Liver (tissue), 9 donors: ENCODE measurements around the gene PROC. TPM values are rescaled to one million over a fixed set of nuclear protein-coding genes. Genes with fewer than 3 reads are reported as not detected.

ENCODE experiments used
- DNase-seq: peaks from one replicate; pipeline ENCODE4 v3.0.0-alpha.2; 2017; ENCODE audit warnings: low spot score
- H3K27ac ChIP-seq, 2 donors: one replicate each; pipeline ENCODE4 v1.7.0; 2013; ENCODE audit warnings: inconsistent platforms in 2 of 2, low read length in 2 of 2, control low read depth in 1 of 2, low read depth in 1 of 2, mild to moderate bottlenecking in 1 of 2
- H3K27me3 ChIP-seq, 4 donors: one replicate each; pipeline versions ENCODE4 v1.6.1 to v1.7.0; 2013; ENCODE audit warnings: low read length in 3 of 4, inconsistent platforms in 1 of 4, mild to moderate bottlenecking in 1 of 4, moderate library complexity in 1 of 4; ENCODE audit not compliant: control insufficient read depth in 4 of 4, insufficient read depth in 4 of 4
- H3K36me3 ChIP-seq, 4 donors: one replicate each; pipeline versions ENCODE4 v1.6.1 to v1.7.0; 2013; ENCODE audit warnings: low read length in 3 of 4, mild to moderate bottlenecking in 3 of 4, low read depth in 1 of 4, moderate library complexity in 1 of 4; ENCODE audit not compliant: control insufficient read depth in 4 of 4, insufficient read depth in 3 of 4
- H3K4me1 ChIP-seq, 4 donors: one replicate each; pipeline versions ENCODE4 v1.6.1 to v1.7.0; 2013; ENCODE audit warnings: low read length in 3 of 4, mild to moderate bottlenecking in 3 of 4, moderate library complexity in 1 of 4; ENCODE audit not compliant: control insufficient read depth in 4 of 4, insufficient read depth in 4 of 4
- H3K4me3 ChIP-seq, 3 donors: one replicate each; pipeline versions ENCODE4 v1.6.1 to v1.7.0; 2013; ENCODE audit warnings: low read length in 3 of 3, control low read depth in 1 of 3, low read depth in 1 of 3, mild to moderate bottlenecking in 1 of 3
- H3K9ac ChIP-seq, 2 donors: one replicate each; pipeline ENCODE4 v1.7.0; 2013; ENCODE audit warnings: low read length in 2 of 2, mild to moderate bottlenecking in 2 of 2, moderate library complexity in 2 of 2, control low read depth in 1 of 2, low read depth in 1 of 2
- H3K9me3 ChIP-seq, 4 donors: one replicate each; pipeline versions ENCODE4 v1.6.1 to v1.7.0; 2013; ENCODE audit warnings: low read length in 3 of 4; ENCODE audit not compliant: control insufficient read depth in 4 of 4
- EGR1 ChIP-seq, 2 donors: IDR thresholded peaks; 2 replicates each; pipeline ENCODE4 v1.6.1; 2016 to 2018; ENCODE audit warnings: antibody characterized with exemption in 2 of 2, low read depth in 2 of 2
- FOXA2 ChIP-seq: IDR thresholded peaks from 2 replicates; pipeline ENCODE4 v1.6.1; 2016; ENCODE audit warnings: antibody characterized with exemption
- GABPA ChIP-seq, 2 donors: IDR thresholded peaks in 1 of 2; conservative IDR thresholded peaks in 1 of 2; 2 replicates each; pipeline ENCODE4 v1.6.1; 2016; ENCODE audit warnings: antibody characterized with exemption in 2 of 2, mild to moderate bottlenecking in 1 of 2, moderate library complexity in 1 of 2
- HNF4A ChIP-seq, 2 donors: conservative IDR thresholded peaks; 2 replicates each; pipeline ENCODE4 v1.6.1; 2016; ENCODE audit warnings: antibody characterized with exemption in 2 of 2, mild to moderate bottlenecking in 2 of 2
- HNF4G ChIP-seq: IDR thresholded peaks from 2 replicates; pipeline ENCODE4 v1.6.1; 2016; ENCODE audit warnings: antibody characterized with exemption
- JUND ChIP-seq, 2 donors: IDR thresholded peaks; 2 replicates each; pipeline ENCODE4 v1.6.1; 2016; ENCODE audit warnings: antibody characterized with exemption in 2 of 2
- NR2F2 ChIP-seq: IDR thresholded peaks from 2 replicates; pipeline ENCODE4 v1.6.1; 2016; ENCODE audit warnings: antibody characterized with exemption
- RXRA ChIP-seq, 2 donors: IDR thresholded peaks; 2 replicates each; pipeline ENCODE4 v1.6.1; 2017 to 2018; ENCODE audit warnings: antibody characterized with exemption in 2 of 2, mild to moderate bottlenecking in 1 of 2
- SP1 ChIP-seq: IDR thresholded peaks from 2 replicates; pipeline ENCODE4 v1.6.1; 2018; ENCODE audit warnings: antibody characterized with exemption, mild to moderate bottlenecking
- TAF1 ChIP-seq: conservative IDR thresholded peaks from 2 replicates; pipeline ENCODE4 v1.6.1; 2016; ENCODE audit warnings: antibody characterized with exemption, mild to moderate bottlenecking
- YY1 ChIP-seq: IDR thresholded peaks from 2 replicates; pipeline ENCODE4 v1.6.1; 2016; ENCODE audit warnings: antibody characterized with exemption, mild to moderate bottlenecking
- WGBS: extraction: QIAGEN DNeasy Blood & Tissue Kit; methylation state at CpG from one replicate; pipeline ENCODE4 v1.1.7; 2013; 5-methylcytosine and 5-hydroxymethylcytosine counted together
- polyA plus RNA-seq, 2 donors: library from polyadenylated mRNA; stranded (reverse) in 1 of 2; unstranded in 1 of 2; fragments of 200-250 nt in 1 of 2; fragments of >200 nt in 1 of 2; fragmentation: Nextera tagmentation in 1 of 2; extraction: Ambion mirVana in 1 of 2; gene quantifications; one replicate each; pipeline versions ENCODE4 v1.2.1 to v1.2.3, GENCODE V29; 2013 to 2015
- total RNA-seq, 2 donors: library from RNA; depleted of rRNA; stranded (reverse); fragments of >200 nt; gene quantifications; one replicate each; pipeline ENCODE4 v1.2.3, GENCODE V29; 2014
- TF ChIP-seq, protein P1 (sequence below): IDR thresholded peaks from 2 replicates; pipeline ENCODE4 v1.6.1; 2016; ENCODE audit warnings: antibody characterized with exemption
- TF ChIP-seq, protein P2 (sequence below): IDR thresholded peaks from 2 replicates; pipeline ENCODE4 v1.6.1; 2016; ENCODE audit warnings: antibody characterized with exemption
- TF ChIP-seq, protein P3 (sequence below): IDR thresholded peaks from 2 replicates; pipeline ENCODE4 v1.6.1; 2016; ENCODE audit warnings: antibody characterized with exemption, mild to moderate bottlenecking
- TF ChIP-seq, protein P4 (sequence below): fragments of 150-350 bp; IDR thresholded peaks from 2 replicates; pipeline ENCODE4 v1.5.1; 2017; ENCODE audit warnings: improper control_type of control experiment, low read depth, low read length; ENCODE audit not compliant: missing input control
- donor health status: healthy.
- donor health status: healthy.
- donor health status: healthy.
- donor health status: healthy.
- donor health status: healthy.

Gene PROC
- total and polyA plus RNA-seq, 4 donors = 150 to 407 (median 341) TPM

DNA sequence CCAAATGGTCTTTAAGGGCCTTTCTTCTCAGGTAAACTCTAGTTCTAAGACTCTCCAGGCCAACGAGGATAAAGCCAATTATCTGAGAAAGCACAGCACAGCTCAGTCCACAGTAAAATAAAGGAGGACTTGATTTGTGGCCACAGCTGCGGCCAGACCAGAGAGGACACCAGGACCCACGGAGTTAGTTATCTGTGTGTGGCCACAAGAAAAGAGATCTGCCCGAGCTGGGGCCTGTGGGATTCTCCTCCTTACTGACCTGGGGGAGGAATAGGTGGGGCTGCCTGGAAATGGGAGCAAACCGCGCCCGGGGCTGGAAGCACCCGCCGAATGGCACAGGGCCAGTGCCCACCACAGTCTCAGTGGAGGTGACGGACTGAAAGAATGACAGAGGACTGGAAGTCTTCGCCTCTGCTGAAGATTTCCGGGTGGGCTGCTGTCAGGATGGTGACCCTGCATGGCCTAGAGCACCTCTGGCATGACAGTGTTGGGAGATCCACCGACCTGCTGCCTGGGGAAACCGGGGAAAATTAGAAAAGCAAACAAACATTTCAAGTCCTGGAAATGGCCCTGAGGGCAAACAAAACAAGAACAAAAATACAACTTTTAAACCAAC, 13.3 kb downstream of the PROC start:
- no peaks in the 10 kb centered on the region for H3K27me3 ChIP-seq
- 68% methylated on average over 14 of the region's 14 CpGs for WGBS
- peaks cover 0 to 17% (median 0%) of the 10 kb centered on the region in 4 donors for H3K4me1 ChIP-seq
- no peak for DNase-seq
- no peak overlapping the region for H3K4me3 ChIP-seq
- no peaks in the 10 kb centered on the region for H3K9me3 ChIP-seq
- H3K9ac ChIP-seq = peak overlapping the region in 1 of 2 donors; percentile 60
- peaks cover 0 to 18% (median 9%) of the 10 kb centered on the region in 4 donors for H3K36me3 ChIP-seq
- TF ChIP-seq, protein P1, sequence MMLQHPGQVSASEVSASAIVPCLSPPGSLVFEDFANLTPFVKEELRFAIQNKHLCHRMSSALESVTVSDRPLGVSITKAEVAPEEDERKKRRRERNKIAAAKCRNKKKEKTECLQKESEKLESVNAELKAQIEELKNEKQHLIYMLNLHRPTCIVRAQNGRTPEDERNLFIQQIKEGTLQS = no peak
- TF ChIP-seq NR2F2 (no peak), HNF4G (no peak), RXRA (IDR thresholded peaks at IDR 0.05) (no peak), HNF4A (conservative IDR thresholded peaks at IDR 0.05) (peak in 1 of 2 donors; percentile 19), FOXA2 (no peak), SP1 (peak; percentile 28), TAF1 (no peak), YY1 (no peak), JUND (IDR thresholded peaks at IDR 0.05) (no peak)
- TF ChIP-seq, protein P2, sequence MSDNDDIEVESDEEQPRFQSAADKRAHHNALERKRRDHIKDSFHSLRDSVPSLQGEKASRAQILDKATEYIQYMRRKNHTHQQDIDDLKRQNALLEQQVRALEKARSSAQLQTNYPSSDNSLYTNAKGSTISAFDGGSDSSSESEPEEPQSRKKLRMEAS = no peak
- TF ChIP-seq, protein P3, sequence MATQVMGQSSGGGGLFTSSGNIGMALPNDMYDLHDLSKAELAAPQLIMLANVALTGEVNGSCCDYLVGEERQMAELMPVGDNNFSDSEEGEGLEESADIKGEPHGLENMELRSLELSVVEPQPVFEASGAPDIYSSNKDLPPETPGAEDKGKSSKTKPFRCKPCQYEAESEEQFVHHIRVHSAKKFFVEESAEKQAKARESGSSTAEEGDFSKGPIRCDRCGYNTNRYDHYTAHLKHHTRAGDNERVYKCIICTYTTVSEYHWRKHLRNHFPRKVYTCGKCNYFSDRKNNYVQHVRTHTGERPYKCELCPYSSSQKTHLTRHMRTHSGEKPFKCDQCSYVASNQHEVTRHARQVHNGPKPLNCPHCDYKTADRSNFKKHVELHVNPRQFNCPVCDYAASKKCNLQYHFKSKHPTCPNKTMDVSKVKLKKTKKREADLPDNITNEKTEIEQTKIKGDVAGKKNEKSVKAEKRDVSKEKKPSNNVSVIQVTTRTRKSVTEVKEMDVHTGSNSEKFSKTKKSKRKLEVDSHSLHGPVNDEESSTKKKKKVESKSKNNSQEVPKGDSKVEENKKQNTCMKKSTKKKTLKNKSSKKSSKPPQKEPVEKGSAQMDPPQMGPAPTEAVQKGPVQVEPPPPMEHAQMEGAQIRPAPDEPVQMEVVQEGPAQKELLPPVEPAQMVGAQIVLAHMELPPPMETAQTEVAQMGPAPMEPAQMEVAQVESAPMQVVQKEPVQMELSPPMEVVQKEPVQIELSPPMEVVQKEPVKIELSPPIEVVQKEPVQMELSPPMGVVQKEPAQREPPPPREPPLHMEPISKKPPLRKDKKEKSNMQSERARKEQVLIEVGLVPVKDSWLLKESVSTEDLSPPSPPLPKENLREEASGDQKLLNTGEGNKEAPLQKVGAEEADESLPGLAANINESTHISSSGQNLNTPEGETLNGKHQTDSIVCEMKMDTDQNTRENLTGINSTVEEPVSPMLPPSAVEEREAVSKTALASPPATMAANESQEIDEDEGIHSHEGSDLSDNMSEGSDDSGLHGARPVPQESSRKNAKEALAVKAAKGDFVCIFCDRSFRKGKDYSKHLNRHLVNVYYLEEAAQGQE = no peak
- peak overlapping the region; percentile 51 to 71 for H3K27ac ChIP-seq

DNA sequence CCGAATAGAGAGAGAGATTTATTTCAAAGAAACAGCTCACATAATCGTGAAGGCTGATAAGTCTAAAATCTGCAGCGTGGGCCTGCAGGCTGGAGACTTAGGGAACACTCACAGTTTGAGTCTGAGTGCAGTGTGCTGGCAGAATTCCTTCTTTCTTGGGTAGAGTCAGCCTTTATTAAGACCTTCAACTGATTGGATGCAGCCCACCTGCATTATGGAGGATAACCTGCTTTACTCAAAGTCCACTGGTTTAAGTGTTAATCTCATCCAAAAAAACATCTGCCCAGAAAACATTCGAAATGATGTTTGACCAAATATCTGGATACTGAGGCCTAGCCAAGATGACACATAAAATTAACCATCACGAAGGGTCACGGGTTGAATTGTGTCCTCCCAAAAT, 16.3 kb downstream of the PROC start:
- H3K4me3 ChIP-seq = no peak overlapping the region
- peaks cover 0 to under 1% (median 0%) of the 10 kb centered on the region in 4 donors for H3K9me3 ChIP-seq
- no peak for DNase-seq
- H3K4me1 ChIP-seq = peaks cover 14 to 43% (median 16%) of the 10 kb centered on the region in 4 donors
- H3K36me3 ChIP-seq = no peaks in the 10 kb centered on the region
- H3K27me3 ChIP-seq = no peaks in the 10 kb centered on the region
- TF ChIP-seq RXRA (IDR thresholded peaks at IDR 0.05) = no peak
- TF ChIP-seq SP1 = no peak
- TF ChIP-seq, protein P3 = no peak
- TF ChIP-seq, protein P2 = no peak
- TF ChIP-seq GABPA (IDR thresholded peaks at IDR 0.05 in 1 of 2, conservative IDR thresholded peaks at IDR 0.05 in 1 of 2) = no peak
- TF ChIP-seq TAF1 = no peak
- no peak for TF ChIP-seq EGR1 (IDR thresholded peaks at IDR 0.05; ENCODE audit: low read depth in 2 of 2)
- TF ChIP-seq YY1 = no peak
- TF ChIP-seq HNF4A (conservative IDR thresholded peaks at IDR 0.05) = no peak
- TF ChIP-seq, protein P4, sequence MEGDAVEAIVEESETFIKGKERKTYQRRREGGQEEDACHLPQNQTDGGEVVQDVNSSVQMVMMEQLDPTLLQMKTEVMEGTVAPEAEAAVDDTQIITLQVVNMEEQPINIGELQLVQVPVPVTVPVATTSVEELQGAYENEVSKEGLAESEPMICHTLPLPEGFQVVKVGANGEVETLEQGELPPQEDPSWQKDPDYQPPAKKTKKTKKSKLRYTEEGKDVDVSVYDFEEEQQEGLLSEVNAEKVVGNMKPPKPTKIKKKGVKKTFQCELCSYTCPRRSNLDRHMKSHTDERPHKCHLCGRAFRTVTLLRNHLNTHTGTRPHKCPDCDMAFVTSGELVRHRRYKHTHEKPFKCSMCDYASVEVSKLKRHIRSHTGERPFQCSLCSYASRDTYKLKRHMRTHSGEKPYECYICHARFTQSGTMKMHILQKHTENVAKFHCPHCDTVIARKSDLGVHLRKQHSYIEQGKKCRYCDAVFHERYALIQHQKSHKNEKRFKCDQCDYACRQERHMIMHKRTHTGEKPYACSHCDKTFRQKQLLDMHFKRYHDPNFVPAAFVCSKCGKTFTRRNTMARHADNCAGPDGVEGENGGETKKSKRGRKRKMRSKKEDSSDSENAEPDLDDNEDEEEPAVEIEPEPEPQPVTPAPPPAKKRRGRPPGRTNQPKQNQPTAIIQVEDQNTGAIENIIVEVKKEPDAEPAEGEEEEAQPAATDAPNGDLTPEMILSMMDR = no peak
- TF ChIP-seq FOXA2 = no peak
- no peak overlapping the region for H3K9ac ChIP-seq
- no peak overlapping the region for H3K27ac ChIP-seq
- WGBS = 96% methylated on average over 6 of the region's 6 CpGs
